Thymus (tissue), 11 donors: ENCODE results near the gene NAPG. TPM values are rescaled to one million over a fixed set of nuclear protein-coding genes. Genes with fewer than 3 reads are reported as not detected.
"Not testable (repeated sequence)": the region's sequence is repeated elsewhere in the genome, so short reads cannot be mapped to it uniquely, and the experiment has no call there.

Source experiments
- DNase-seq, 9 donors: peaks; one replicate each; pipeline ENCODE4 v3.0.0-alpha.2; 2013; ENCODE audit warnings: low spot score in 9 of 9, low read depth in 6 of 9, missing footprints in 1 of 9
- H3K27ac ChIP-seq, 2 donors: one replicate each; pipeline ENCODE4 v1.5.1; 2013; ENCODE audit warnings: control low read depth in 1 of 2, low read depth in 1 of 2, low read length in 1 of 2, mild to moderate bottlenecking in 1 of 2, moderate library complexity in 1 of 2
- H3K27me3 ChIP-seq, 2 donors: one replicate each; pipeline ENCODE4 v1.5.1; 2013; ENCODE audit warnings: low read length in 1 of 2; ENCODE audit not compliant: control insufficient read depth in 2 of 2, insufficient read depth in 1 of 2
- H3K36me3 ChIP-seq, 2 donors: one replicate each; pipeline ENCODE4 v1.5.1; 2013; ENCODE audit warnings: low read length in 1 of 2, mild to moderate bottlenecking in 1 of 2, moderate library complexity in 1 of 2; ENCODE audit not compliant: control insufficient read depth in 2 of 2, insufficient read depth in 2 of 2
- H3K4me1 ChIP-seq, 2 donors: one replicate each; pipeline ENCODE4 v1.5.1; 2013; ENCODE audit warnings: low read length in 2 of 2; ENCODE audit not compliant: control insufficient read depth in 2 of 2, insufficient read depth in 2 of 2
- H3K4me3 ChIP-seq, 2 donors: one replicate each; pipeline ENCODE4 v1.5.1; 2013; ENCODE audit warnings: low read length in 2 of 2, control low read depth in 1 of 2, mild to moderate bottlenecking in 1 of 2
- H3K9me3 ChIP-seq, 2 donors: one replicate each; pipeline ENCODE4 v1.5.1; 2013; ENCODE audit warnings: low read length in 1 of 2, mild to moderate bottlenecking in 1 of 2; ENCODE audit not compliant: control insufficient read depth in 2 of 2, insufficient read depth in 1 of 2
- WGBS: extraction: QIAGEN DNeasy Blood & Tissue Kit; methylation state at CpG from one replicate; pipeline ENCODE4 v1.1.7; 2013; 5-methylcytosine and 5-hydroxymethylcytosine counted together
- polyA plus RNA-seq: library from polyadenylated mRNA; stranded (reverse); fragments of 200-250 nt; gene quantifications from one replicate; pipeline ENCODE4 v1.2.3, GENCODE V29; 2013
- total RNA-seq: library from RNA; stranded (reverse); fragments of 120-200 nt; gene quantifications from one replicate; pipeline ENCODE4 v1.2.4, GENCODE V29; 2013
- donor health status: healthy.

The NAPG gene
- total and polyA plus RNA-seq, 2 donors: 18.9 to 26.7 TPM

DNA sequence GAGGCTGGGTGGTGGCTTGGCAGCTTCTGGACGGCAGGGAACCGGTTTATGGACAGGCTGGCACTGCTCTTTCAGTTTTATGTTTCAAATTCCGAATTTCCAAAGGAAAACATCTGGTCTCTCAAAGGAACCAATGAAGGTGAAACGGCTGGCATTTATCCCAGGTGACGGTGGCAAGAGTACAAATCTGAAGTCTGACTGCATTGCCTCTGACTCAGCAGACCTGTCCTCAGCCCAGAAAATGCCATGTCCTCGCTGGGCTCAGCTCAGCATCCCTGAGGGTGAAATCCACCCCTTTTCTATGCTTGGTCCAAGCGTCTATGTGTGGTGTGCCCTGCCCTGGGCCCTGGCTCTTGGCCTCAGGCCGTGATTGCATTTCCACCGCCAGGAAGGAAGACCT is 38.1 kb downstream of the NAPG start:
- 95% methylated on average over 9 of the region's 9 CpGs for WGBS
- DNase-seq: no peak
- Histone ChIP-seq H3K27me3 (no peaks in the 10 kb centered on the region), H3K4me1 (peaks cover 0 to 19% of the 10 kb centered on the region in 2 donors), H3K4me3 (no peak overlapping the region), H3K9me3 (no peaks in the 10 kb centered on the region), H3K36me3 (peaks cover 0 to 6% of the 10 kb centered on the region in 2 donors), H3K27ac (no peak overlapping the region)

DNA sequence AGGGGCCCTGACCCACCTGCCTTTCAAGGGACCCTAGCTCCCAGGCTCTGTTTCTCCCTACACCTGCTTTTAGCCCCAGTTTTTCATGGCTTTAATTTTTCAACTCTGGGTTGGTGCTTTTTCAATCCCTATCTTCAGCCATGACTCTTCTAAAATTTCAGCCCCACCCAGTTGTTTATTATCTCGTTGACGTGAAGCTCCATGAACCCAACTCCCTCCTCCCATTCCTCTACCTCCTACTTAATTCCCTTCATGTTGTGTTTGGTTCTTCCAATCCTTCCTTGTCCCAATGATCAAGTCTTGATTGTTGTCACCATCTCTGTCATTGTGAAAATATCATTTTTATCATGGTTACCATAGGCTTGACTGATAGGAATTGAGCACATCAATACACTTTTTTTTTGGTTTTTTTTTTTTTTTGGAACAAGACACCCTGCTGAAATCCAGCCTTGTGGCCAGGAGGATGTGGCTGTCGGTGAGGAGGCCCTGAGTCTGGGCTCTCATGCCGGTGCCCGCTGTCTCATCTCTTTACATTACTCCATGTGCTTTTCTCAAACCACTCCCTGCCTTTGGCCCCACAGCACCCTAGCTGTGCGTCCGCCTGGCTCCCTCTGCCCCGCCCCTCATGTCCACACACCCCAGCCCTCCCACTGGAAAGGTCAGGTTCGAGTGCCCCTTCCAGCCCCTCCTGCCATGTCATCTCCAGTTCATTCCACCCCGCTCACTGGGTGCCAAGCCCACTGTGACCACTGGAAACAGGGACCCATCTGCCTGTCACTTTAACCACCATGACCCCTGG is 39.3 kb downstream of the NAPG start:
- H3K27ac ChIP-seq: no peak overlapping the region
- peaks cover 0 to 6% of the 10 kb centered on the region in 2 donors for H3K4me1 ChIP-seq
- H3K9me3 ChIP-seq: no peaks in the 10 kb centered on the region
- H3K36me3 ChIP-seq: no peaks in the 10 kb centered on the region
- no peak overlapping the region for H3K4me3 ChIP-seq
- WGBS: 97% methylated on average over 10 of the region's 10 CpGs
- H3K27me3 ChIP-seq: no peaks in the 10 kb centered on the region
- no peak for DNase-seq

DNA sequence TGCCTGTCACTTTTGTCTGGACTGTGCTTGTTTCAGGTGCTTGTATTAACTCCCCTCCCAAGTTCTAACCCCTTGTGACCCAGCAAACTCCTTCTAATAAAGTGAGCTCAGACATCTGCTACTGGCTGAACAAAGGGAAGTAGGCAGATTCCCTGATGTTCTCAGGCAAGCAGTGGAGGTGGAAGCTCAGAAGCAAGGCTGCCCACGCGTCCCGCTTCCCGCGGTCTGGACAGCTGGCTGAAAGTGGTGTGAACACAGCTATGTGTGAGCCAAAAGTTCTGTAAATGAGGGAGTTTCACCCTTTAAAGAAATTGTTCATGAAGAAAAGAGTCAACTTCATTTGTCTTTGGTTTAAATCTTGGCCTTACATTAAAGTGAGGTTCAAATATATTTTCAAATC is 40.0 kb downstream of the NAPG start:
- H3K27me3 ChIP-seq: no peaks in the 10 kb centered on the region
- H3K4me1 ChIP-seq: peaks cover 0 to under 1% of the 10 kb centered on the region in 2 donors
- WGBS: 98% methylated on average over 5 of the region's 5 CpGs
- no peaks in the 10 kb centered on the region for H3K9me3 ChIP-seq
- H3K36me3 ChIP-seq: no peaks in the 10 kb centered on the region
- no peak overlapping the region for H3K4me3 ChIP-seq
- DNase-seq: no peak
- H3K27ac ChIP-seq: no peak overlapping the region

DNA sequence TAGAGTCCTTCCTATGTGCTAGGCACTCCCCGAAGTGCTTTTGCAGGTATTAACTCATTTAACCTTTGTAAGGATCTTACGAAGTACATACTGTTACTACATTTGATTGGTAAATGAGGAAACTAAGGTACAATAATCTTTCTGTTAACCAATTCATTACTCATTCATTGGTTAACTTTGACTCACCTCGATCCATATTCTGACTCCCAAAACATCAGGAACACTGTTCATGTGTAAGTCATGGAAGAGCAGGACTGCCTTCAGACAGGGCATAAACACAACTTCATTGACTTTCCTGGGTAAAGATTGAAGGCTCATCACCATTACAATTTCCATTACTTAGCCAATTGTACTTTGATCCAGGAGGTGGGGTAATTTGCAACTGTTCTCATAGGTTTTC is 40.6 kb downstream of the NAPG start:
- DNase-seq: no peak
- Histone ChIP-seq H3K4me1 (no peaks in the 10 kb centered on the region), H3K4me3 (no peak overlapping the region), H3K27me3 (no peaks in the 10 kb centered on the region), H3K27ac (no peak overlapping the region), H3K36me3 (no peaks in the 10 kb centered on the region), H3K9me3 (no peaks in the 10 kb centered on the region)
- 99% methylated on average over 3 of the region's 3 CpGs for WGBS

DNA sequence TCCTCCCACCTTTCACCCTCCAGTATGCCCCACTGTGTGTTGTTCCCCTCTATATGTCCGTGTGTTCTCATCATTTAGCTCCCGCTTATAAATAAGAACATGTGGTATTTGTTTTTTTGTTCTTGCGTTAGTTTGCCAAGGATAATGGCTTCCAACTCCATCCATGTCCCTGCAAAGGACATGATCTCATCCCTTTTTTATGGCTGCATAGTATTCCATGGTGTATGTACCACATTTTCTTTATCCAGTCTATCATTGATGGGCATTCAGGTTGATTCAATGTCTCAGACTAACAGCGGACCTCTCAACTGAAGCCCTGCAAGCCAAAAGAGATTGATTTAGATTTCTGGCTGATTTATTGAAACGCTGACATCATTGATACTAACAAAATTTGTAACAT is 44.1 kb downstream of the NAPG start:
- DNase-seq, H3K9me3 ChIP-seq: not testable (repeated sequence)
- 90% methylated on average over 5 of the region's 5 CpGs for WGBS

DNA sequence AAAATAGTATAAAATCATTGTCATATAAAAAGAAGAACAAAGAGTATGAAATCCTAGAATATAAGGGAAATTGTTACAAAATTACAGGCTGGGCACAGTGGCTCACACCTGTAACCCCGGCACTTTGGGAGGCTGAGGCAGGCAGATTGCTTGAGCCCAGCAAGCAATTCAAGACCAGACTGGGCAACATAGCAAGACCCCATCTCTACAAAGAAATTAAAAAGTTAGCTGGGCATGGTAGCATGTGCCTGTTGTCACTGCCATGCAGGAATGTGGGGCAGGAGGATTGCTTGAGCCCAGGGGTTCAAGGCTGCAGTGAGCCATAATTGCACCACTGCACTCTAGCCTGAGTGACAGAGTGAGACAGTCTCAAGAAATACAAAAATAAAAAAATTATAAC is 44.8 kb downstream of the NAPG start:
- H3K27ac ChIP-seq: no peak overlapping the region
- WGBS: 98% methylated on average over 1 of the region's 1 CpG
- no peaks in the 10 kb centered on the region for H3K4me1 ChIP-seq
- no peak for DNase-seq
- H3K9me3 ChIP-seq: no peaks in the 10 kb centered on the region
- no peaks in the 10 kb centered on the region for H3K36me3 ChIP-seq
- H3K4me3 ChIP-seq: no peak overlapping the region
- no peaks in the 10 kb centered on the region for H3K27me3 ChIP-seq

More for the DNA sequence above, 44.1 kb downstream of the NAPG start:
- H3K27ac ChIP-seq, H3K36me3 ChIP-seq, H3K4me3 ChIP-seq, H3K27me3 ChIP-seq, H3K4me1 ChIP-seq: not testable (repeated sequence)

DNA sequence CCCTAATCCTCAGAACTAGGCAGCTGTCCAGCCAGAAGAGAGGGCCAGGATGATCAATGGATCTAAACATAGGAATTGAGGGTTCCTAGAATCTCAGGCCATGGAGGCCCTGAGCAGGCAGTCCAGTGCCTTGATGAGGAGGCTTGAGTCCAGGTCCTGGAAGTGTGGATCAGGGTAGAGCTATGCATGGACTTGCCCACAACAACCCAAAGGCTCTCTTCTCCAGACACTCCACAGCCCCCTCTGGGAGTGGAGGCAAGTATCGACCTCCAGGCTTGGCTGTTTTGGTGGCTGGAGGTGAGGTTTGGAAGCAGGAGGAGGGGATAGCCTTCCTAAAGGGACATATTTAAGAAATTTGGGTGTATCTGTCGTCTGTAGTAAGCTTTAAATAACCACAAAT is 45.7 kb downstream of the NAPG start:
- no peak overlapping the region for H3K4me3 ChIP-seq
- H3K27me3 ChIP-seq: no peaks in the 10 kb centered on the region
- WGBS: 74% methylated on average over 2 of the region's 2 CpGs
- no peak for DNase-seq
- no peaks in the 10 kb centered on the region for H3K4me1 ChIP-seq
- no peaks in the 10 kb centered on the region for H3K9me3 ChIP-seq
- no peaks in the 10 kb centered on the region for H3K36me3 ChIP-seq
- no peak overlapping the region for H3K27ac ChIP-seq

DNA sequence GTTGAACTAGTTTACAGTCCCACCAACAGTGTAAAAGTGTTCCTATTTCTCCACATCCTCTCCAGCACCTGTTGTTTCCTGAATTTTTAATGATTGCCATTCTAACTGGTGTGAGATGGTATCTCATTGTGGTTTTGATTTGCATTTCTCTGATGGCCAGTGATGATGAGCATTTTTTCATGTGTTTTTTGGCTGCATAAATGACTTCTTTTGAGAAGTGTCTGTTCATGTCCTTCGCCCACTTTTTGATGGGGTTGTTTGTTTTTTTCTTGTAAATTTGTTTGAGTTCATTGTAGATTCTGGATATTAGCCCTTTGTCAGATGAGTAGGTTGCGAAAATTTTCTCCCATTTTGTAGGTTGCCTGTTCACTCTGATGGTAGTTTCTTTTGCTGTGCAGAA is 47.4 kb downstream of the NAPG start:
- no CpG with 5 or more reads among the region's 2 CpGs for WGBS
- H3K4me1 ChIP-seq: not testable (repeated sequence)

DNA sequence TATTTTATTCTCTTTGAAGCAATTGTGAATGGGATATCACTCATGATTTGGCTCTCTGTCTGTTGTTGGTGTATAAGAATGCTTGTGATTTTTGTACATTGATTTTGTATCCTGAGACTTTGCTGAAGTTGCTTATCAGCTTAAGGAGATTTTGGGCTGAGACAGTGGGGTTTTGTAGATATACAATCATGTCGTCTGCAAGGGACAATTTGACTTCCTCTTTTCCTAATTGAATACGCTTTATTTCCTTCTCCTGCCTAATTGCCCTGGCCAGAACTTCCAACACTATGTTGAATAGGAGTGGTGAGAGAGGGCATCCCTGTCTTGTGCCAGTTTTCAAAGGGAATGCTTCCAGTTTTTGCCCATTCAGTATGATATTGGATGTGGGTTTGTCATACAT is 48.6 kb downstream of the NAPG start:
- H3K4me1 ChIP-seq, H3K9me3 ChIP-seq, H3K4me3 ChIP-seq, H3K27ac ChIP-seq, DNase-seq, H3K36me3 ChIP-seq, H3K27me3 ChIP-seq: not testable (repeated sequence)
- 77% methylated on average over 2 of the region's 2 CpGs for WGBS

More for the DNA sequence above, 47.4 kb downstream of the NAPG start:
- H3K27me3 ChIP-seq, H3K36me3 ChIP-seq, H3K27ac ChIP-seq, DNase-seq, H3K9me3 ChIP-seq, H3K4me3 ChIP-seq: not testable (repeated sequence)
